Stimulated activated CD8-positive, alpha-beta memory T cell treated with anti-CD3 and anti-CD28 coated beads, Interleukin-7, amount 100 ng/mL, for 4 hours (primary cell): ENCODE measurements around the gene RFTN1.

Experiments
- DNase-seq, 2 donors: peaks; one replicate each; pipeline ENCODE4 v3.0.0-alpha.2; 2020; ENCODE audit warnings: low read depth in 2 of 2

The RFTN1 gene

GRCh38 chr3:16361087-16361486 is 152.4 kb downstream of the RFTN1 start:
- no peak for DNase-seq

DNA sequence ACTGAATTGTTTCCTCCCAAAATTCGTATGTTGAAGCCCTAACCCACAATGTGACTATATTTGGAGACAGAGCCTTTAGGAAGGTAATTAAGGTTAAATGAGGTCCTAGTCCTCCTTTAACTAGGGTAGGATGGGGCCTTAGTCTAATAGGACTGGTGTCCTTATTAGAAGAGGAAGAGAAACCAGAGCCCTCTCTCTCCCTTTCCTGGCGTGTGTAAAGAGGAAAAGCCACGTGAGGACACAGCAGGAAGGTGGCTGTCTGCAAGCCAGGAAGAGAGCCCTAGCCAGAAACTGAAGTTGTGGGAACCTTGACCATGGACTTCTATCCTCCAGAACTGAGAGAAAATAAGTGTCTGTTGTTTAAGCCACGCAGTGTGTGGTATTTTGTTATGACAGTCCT is 154.2 kb downstream of the RFTN1 start:
- DNase-seq, result no peak

- DNase-seq, result no peak
These were observed 155.2 kb downstream of the RFTN1 start for GRCh38 chr3:16358336-16358735.

DNA sequence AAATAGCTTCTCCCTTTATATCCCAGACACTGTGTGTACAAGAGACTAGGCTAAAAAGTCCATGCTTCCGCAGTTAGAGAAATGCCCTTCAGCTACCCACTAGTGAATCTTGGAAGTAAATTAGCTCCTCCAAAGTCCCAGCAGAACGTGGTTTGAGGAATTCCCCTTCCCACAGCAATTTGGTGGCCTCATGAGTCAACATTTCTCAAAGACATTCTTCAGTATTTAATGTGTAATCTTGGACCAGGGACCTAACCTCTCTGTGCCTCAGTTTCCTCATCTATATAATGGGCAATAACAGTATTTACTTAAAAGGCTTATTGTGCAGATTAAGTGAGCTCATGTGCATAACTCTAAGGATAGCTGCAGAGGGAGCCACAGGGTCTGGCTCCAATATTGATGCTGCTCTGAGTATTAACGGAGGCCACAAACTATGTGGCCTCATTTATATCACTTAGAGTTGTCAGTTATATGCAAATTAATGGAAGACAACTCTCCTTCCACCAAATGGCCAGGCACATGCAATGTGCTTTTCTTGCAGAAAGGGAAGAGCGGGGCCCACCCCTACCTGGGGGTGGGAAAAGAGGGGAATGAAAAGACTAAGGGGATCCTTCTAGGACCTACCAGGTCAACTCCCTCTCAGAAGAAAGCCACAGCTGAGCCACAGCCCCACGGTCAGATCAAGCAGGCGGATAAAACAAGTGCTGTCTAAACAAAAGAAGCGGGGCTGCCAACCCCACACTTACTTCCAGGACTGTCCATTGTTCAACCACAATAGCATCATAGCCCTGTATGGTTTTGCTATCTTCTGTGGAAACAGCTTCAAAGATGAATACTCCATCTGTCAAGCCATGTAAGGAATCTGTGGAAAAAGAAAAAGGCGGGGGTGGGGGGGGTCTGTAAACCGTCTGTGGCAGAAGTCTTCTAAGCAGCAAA is 156.0 kb downstream of the RFTN1 start:
- DNase-seq, result no peak

DNA sequence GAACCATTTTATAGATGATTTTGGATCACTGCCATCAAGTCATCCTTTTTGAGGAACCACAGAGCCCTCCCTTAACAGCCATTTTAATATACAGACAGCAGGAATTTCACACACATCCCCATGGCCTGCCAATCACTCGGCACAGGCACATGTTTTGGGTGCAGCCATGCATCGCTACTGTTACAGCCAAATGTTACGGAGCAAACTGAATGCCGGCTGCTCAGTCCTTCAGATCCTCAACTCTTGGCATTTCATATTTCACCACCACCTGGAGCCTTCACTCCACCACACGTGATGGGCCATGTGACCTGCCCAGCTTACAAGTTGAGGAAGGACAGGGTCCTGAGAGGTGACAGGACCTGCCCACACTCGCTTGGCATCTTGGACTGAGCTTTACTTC is 157.7 kb downstream of the RFTN1 start:
- no peak for DNase-seq

- no peak for DNase-seq
These were observed 159.2 kb downstream of the RFTN1 start for GRCh38 chr3:16354291-16354690.

DNA sequence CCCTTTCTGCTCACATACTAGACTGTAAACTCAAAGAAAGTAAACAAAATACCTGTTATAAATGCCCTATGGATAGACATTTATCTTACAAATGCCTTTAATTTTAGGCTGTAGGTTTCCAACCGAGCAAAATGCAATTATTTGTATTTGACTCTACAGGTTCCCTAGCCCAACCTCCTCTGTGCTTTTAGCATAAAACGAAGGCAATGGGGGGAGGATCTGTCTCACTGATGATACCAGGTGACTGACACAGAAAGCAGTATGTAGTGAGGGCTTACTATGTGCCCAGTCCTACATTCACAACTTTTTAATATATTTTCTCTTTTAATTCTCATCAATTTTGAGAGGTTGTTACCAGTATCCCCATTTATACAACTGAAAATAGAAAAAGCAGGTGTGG is 161.1 kb downstream of the RFTN1 start:
- no peak for DNase-seq

DNA sequence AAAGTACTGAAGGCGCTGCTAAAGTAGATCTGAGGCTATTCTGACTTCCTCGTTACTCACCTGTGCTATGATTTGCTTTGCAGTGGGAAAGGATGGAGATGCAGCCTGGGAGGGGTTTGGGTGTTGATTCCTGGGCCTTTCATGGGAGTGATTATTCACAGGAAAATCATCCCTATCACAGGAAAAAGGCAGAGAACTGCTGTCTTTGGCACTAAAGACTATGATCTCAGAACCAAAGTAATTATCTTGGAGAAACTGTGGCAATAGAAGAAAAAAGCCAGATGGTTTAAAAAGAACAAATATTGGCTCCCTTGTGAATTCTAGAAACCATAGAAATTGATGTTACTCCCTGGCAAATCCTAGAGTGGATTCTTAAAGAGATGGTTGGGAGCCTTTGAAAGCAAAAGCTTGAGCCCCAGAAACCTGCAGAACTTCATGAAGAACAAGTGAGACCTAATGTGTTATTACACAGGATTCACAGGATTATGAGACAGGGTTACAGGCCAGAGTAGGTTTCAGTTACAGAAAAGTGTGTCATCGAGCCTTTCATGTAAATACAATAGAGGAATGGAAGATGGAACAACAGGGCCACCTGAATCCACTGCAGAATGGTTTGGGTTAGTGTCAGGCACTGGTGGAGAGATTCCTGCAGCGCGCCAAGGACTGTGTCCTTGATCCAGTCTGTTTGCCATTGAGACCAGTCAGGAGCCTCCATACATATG is 162.7 kb downstream of the RFTN1 start:
- no peak for DNase-seq

DNA sequence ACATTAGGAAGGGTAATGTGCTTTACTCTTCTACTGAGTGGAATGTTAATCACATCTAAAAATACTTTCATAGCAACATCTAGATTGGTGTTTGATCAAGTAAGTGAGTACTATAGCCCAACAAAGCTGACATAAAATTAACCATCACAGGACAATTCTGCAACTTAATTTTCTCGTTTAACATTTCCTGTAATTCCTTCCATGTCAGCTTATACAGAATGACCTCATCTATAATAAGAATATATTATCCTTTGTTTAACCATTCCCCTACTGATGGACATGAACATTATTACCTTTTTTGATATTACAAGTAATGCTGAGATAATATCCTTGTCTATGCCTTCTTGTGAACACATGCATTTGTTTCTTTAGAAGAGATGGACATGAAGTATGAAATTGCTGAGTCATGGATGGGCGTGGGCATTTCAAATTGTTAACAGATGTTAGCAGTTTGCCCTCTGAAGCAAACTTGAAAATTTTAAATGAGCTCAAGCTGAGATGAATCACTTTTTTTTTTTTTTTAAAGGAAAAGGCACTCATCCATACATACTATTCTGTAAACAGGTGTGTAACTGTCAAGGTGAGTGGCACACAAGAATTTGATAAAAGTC is 163.4 kb downstream of the RFTN1 start:
- no peak for DNase-seq

- no peak for DNase-seq
These were observed 166.0 kb downstream of the RFTN1 start for GRCh38 chr3:16347548-16347947.

DNA sequence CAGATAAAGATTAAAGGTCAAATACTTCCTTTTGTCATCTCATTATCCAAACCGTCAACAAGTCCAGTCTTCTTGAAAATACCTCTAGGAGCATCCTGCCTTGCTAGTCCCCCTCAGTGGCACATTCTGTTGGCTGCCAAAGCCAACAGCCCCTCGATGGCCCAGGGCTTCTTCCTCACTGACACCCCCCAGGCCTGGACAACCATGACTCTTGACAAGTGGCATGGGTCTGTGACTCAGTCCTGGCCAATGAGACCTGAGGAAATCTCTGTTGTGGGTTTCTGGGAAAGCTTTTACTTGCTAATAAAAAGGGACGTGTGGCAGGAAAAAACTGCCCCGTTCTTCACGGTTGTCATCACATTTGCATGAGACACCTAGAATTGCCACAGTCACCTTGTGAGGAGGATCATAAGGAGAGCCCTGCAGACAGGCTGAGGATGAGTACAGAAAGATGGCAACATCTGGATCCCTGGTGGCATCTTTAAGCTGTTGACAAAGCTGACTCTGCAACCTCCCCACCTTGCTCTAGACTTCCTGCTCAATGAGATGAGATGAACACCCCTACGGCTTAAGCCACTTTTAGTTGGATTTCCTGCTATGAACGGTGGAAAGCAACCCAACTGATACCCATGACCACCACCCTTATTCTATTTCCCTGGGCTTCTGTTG is 167.0 kb downstream of the RFTN1 start:
- DNase-seq, result no peak

DNA sequence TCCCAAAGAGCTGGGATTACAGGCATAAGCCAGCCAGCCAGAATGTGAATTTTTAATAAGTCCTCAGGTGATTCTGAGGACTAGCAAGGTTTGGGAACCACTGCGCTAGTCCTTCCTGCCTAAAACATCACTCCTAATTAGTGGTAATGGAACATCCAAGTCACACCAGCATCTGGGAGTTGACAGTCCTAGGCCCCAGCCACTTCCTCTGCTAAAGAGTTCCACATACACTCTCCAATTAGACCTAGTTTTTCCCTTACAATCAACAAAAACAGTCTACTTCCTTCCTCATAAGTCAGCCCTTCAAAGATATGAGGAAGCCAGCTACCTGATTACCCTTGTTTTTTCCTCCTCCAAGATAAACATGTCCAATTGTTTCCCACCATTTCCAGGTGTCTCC is 170.4 kb downstream of the RFTN1 start:
- no peak for DNase-seq

DNA sequence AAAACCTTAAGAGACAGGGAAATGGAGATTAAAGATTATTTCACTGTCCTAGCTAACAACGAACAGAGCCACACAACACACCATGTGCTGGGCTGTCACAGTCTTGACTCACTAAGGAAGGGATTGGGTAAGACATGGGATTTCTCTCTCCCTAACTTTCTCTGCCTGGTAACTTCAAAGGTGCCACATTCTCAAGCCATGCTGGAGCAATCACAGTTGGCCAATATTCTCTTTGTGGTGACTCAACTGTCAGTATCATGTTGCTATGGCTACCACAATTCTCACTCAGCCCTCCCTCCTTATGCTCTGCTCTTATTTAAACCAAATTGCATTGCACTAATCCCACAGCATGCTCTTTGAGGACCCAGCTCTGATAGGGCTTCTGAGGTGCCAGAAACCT is 174.5 kb downstream of the RFTN1 start:
- no peak for DNase-seq

GRCh38 chr3:16337856-16338540 is 175.5 kb downstream of the RFTN1 start:
- DNase-seq, result peak; percentile 23 to 30

GRCh38 chr3:16336825-16337224 is 176.7 kb downstream of the RFTN1 start:
- DNase-seq, result no peak

DNA sequence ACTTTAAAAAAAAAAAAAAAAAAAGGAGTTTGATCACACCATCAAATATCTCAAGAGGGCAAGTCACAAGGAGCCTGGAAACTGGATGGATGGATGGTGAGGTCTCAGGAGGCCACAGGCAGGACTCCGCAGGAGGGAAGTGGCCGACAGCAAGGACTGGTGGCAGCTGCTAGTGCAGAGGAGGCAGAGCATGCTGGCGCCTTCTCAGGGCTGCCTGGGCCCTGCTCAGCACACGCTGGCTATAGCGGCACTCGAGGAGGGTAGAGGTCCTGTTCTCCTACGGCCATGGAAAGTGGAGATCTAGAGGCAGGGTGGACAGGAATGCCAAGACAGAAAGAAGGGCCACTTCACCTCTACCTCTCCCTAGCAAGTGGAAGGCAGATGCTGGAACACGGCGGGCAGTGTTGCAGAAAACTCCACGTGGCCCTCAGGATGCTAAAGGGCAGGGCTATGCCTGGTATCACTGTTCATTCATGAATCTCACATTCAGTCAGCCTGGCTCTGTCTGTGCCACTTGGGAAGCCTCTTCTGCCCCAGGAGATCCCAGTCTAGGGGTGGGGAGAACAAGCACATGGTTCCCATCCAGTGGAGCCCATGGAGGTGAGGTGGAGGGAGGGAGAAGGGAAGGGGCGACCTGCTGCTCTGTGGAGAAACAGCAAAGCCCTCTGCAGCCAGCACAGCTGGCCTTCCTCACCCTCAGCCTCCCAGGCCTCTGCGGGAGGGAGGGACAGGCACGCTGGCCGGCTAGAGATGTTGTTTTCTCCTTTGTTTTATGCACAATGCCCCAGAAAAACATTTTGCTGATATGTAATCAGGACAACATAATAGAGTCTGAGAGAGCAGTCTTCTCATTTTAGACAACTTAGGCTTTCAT is 177.5 kb downstream of the RFTN1 start:
- DNase-seq, result no peak

- DNase-seq, result no peak
These were observed 178.2 kb downstream of the RFTN1 start for GRCh38 chr3:16335333-16335732.

GRCh38 chr3:16334909-16335308 is 178.6 kb downstream of the RFTN1 start:
- DNase-seq, result no peak

GRCh38 chr3:16332904-16333426 is 180.5 kb downstream of the RFTN1 start:
- DNase-seq, result no peak

DNA sequence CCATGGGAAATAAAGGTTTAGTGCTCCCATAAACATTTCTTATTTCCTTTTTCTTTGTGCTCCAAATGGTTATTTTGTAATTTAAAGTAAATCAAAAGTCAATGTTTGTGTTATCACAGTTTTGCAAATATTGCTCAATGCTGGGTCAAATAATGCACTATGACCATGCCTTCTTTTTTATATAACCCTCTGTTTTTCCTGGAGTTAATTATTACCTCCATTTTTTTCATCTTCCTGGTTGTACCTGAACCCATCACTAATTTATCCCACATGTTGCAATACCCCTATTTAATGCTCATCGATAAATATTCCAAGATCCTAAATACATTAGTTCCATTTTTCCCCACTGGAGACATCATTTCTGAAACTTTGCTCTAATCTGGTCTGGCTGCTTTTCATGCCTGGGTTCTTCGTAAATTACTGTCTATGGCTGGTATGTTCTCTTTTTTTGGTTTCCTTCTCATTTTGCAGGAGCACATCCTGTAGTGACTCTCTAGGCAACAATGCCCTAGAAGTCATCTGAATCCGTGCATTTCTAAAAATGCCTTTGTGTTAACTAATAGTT is 182.1 kb downstream of the RFTN1 start:
- DNase-seq, result no peak
